HL-60 (cell line): ENCODE results near the gene DERL2.

Experiments
- CTCF ChIP-seq: IDR thresholded peaks from one replicate; pipeline ENCODE4 v1.5.1; 2011; ENCODE audit warnings: low read length, control low read depth, inconsistent platforms; ENCODE audit not compliant: insufficient read depth
- POLR2AphosphoS5 ChIP-seq: IDR thresholded peaks from 2 replicates; pipeline ENCODE4 v1.6.1; 2012; ENCODE audit warnings: low read depth
- REST ChIP-seq: IDR thresholded peaks from 2 replicates; pipeline ENCODE4 v1.6.1; 2012; ENCODE audit warnings: low read depth; ENCODE audit not compliant: insufficient replicate concordance
- SPI1 ChIP-seq: IDR thresholded peaks from 2 replicates; pipeline ENCODE4 v1.6.1; 2012; ENCODE audit warnings: low read depth, mild to moderate bottlenecking, borderline replicate concordance

- TF ChIP-seq CTCF, result no peak
- no peak for TF ChIP-seq POLR2AphosphoS5
- no peak for TF ChIP-seq REST
- TF ChIP-seq SPI1, result no peak
Measured at GRCh38 chr17:5526821-5527598, 41.0 kb upstream of the DERL2 start.
